ENCODE results near the gene APBA1. TPM values are rescaled to one million over a fixed set of nuclear protein-coding genes. Genes with fewer than 3 reads are reported as not detected.

Gene APBA1
- total and polyA plus RNA-seq, 12 donors = 0.66 to 5.7 (median 2.5) TPM

GRCh38 chr9:69582544-69583297, 89.5 kb downstream of the APBA1 start:
- peak; percentile 16 to 29 for DNase-seq

GRCh38 chr9:69582018-69582417, 90.2 kb downstream of the APBA1 start:
- Histone ChIP-seq H3K9me3 (no peaks in the 10 kb centered on the region), H3K4me1 (peaks cover 0 to 26% (median 19%) of the 10 kb centered on the region in 9 donors), H3K27me3 (no peaks in the 10 kb centered on the region), H3K27ac (no peak overlapping the region), H3K36me3 (no peaks in the 10 kb centered on the region), H3K4me3 (no peak overlapping the region)
- intact Hi-C loops (cut with DNase I) = no loop called here
- WGBS, 2 donors = 77 to 83% methylated on average over 5 of the region's 5 CpGs
- ATAC-seq = no peak
- TF ChIP-seq, protein P1, sequence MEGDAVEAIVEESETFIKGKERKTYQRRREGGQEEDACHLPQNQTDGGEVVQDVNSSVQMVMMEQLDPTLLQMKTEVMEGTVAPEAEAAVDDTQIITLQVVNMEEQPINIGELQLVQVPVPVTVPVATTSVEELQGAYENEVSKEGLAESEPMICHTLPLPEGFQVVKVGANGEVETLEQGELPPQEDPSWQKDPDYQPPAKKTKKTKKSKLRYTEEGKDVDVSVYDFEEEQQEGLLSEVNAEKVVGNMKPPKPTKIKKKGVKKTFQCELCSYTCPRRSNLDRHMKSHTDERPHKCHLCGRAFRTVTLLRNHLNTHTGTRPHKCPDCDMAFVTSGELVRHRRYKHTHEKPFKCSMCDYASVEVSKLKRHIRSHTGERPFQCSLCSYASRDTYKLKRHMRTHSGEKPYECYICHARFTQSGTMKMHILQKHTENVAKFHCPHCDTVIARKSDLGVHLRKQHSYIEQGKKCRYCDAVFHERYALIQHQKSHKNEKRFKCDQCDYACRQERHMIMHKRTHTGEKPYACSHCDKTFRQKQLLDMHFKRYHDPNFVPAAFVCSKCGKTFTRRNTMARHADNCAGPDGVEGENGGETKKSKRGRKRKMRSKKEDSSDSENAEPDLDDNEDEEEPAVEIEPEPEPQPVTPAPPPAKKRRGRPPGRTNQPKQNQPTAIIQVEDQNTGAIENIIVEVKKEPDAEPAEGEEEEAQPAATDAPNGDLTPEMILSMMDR (IDR thresholded peaks at IDR 0.05) = no peak
- no peak for DNase-seq

More at GRCh38 chr9:69582544-69583297, 89.5 kb downstream of the APBA1 start:
- H3K27ac ChIP-seq = no peak overlapping the region
- TF ChIP-seq, protein P1 (IDR thresholded peaks at IDR 0.05) = no peak
- H3K27me3 ChIP-seq = no peaks in the 10 kb centered on the region
- no peak overlapping the region for H3K4me3 ChIP-seq
- H3K9me3 ChIP-seq = no peaks in the 10 kb centered on the region
- intact Hi-C loops (cut with DNase I) = no loop called here
- peaks cover 0 to 26% (median 19%) of the 10 kb centered on the region in 9 donors for H3K4me1 ChIP-seq
- peak in 3 of 8 donors; percentile 22 to 50 (median 49) for ATAC-seq
- WGBS, 2 donors = 91 to 93% methylated on average over 4 of the region's 4 CpGs
- no peaks in the 10 kb centered on the region for H3K36me3 ChIP-seq

DNA sequence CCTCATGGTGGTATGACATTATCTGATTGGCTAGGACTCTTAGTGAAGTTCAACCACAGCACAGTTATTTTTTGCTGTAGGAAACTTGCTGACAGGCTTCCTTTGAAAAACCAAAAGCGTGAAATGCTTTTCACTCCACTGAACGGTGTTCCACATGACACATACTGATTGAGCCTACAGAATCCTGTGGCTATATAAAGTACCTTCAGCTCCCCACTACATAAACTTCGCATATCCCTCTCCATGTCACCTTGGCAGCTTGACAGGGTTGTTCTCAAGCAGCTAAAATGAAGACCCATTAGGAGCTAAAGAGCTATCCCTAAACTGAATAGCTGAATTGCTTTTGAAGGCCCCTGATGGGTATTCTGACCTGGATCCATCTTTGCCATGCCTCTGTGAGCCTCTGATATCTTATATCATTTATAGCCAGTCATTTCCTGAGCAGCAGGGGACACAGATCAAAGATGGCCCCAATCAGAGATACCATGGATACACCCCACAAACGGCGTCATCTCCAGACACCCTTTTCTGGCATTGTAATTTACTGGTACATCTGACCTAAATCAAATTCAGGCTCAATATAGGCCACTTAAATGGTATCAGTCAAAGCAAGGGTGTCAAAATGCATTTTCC, 91.5 kb downstream of the APBA1 start:
- DNase-seq = no peak
- 38 to 53% methylated on average over 5 of the region's 5 CpGs for WGBS, 2 donors
- Histone ChIP-seq H3K27me3 (no peaks in the 10 kb centered on the region), H3K9me3 (peaks cover 0 to under 1% (median 0%) of the 10 kb centered on the region in 11 donors), H3K4me1 (peaks cover 0 to 26% (median 19%) of the 10 kb centered on the region in 9 donors), H3K4me3 (no peak overlapping the region), H3K36me3 (no peaks in the 10 kb centered on the region), H3K27ac (peak overlapping the region in 1 of 10 donors; percentile 12)
- ATAC-seq = peak in 1 of 8 donors; percentile 23
- TF ChIP-seq, protein P1 (IDR thresholded peaks at IDR 0.05) = no peak
- intact Hi-C loops (cut with DNase I) = no loop called here

DNA sequence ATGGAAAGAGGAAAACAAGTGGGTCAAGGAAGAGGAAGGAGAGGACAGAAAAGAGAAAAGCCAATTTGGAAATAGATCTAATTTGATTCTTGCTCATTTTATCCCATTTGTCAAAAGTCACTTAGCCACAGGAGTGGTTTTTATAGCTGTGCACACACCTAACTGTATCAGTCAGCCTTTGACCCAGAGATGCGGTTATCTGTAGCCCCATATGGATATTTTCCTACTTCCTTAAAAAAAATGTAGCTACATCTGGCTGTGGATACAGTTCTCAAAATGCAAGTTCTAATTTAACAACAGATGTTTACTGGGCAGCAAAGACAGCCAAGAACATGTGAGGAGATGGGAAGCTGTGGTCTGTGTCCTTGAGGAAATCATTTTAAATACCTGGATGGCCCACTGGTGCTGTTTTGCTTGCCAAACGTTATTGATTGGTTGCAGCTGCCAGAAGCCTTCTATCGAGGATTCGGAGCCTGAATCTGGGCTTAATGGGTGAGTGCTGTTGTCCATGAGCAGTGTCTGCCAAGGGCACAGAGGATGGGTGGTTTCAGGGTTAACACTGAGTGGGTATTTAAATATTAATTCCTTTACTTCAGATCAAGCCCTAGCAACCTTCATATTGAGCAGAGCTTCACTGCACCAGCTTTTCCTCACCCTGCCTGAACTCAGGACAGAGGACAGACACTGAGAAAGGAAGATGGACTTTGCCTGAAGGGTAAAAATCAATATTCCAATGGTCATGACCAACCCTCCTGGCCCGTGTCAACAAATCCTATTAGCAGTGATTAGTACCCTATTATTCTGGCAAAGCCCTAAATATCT, 92.2 kb downstream of the APBA1 start:
- Histone ChIP-seq H3K9me3 (peaks cover 0 to 5% (median 0%) of the 10 kb centered on the region in 11 donors), H3K27ac (peak overlapping the region in 1 of 10 donors; percentile 12), H3K4me1 (peaks cover 0 to 26% (median 19%) of the 10 kb centered on the region in 9 donors), H3K36me3 (no peaks in the 10 kb centered on the region), H3K27me3 (no peaks in the 10 kb centered on the region), H3K4me3 (no peak overlapping the region)
- TF ChIP-seq, protein P1 (IDR thresholded peaks at IDR 0.05) = no peak
- DNase-seq (no peak), ATAC-seq (peak in 2 of 8 donors; percentile 9 to 15)
- WGBS, 2 donors = 53 to 54% methylated on average over 5 of the region's 5 CpGs
- intact Hi-C loops (cut with DNase I) = loop anchor here in 1 of 10 donors (10.0 kb wide), 1 partner anchor 315 kb away; no protein-coding TSS in a partner anchor
